GM21619 (cell line): Measurements from ENCODE around the gene AKIRIN2.
A peak's percentile ranks its signal among the peaks of the same experiment; 100 is the strongest.
"Not testable (repeated sequence)": the region's sequence is repeated elsewhere in the genome, so short reads cannot be mapped to it uniquely, and the experiment has no call there.

Experiments
- ATAC-seq: cut with Tn5 transposase; IDR thresholded peaks from one replicate; pipeline ENCODE4 v1.9.1; 2021; ENCODE audit not compliant: unreplicated experiment

Gene AKIRIN2

DNA sequence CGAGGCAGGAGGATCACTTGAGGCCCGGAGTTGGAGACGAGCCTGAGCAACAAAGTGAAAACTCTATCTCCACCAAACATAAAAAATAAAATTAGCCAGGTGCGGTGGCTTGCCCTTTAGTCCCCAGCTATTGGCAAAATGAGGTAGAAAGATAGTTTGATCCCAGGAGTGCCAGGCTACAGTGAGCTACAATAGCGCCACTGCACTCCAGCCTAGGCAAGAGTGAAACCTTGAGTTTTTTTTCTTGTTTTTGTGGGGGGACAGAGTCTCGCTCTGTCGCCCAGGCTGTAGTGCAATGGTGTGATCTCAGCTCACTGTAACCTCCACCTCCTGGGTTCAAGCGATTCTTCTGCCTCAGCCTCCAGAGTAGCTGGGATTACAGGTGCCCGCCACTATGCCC is 14.1 kb downstream of the AKIRIN2 start:
- not testable (repeated sequence) for ATAC-seq

DNA sequence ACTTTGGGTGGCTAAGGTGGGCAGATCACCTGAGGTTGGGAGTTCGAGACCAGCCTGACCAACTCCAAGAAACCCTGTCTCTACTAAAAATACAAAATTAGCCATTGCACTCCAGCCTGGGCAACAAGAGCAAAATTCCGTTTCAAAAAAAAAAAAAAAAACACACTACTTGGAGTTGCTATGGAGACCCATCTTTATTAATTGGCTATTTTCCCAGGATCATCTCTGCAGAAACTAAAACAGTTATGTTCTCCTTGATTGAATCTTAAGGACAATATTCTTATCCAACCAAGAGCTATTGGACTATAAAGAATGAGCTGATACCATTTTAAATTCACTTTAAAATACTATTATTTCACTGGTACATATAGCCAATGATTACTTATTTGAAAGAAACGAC is 14.7 kb downstream of the AKIRIN2 start:
- no peak for ATAC-seq

DNA sequence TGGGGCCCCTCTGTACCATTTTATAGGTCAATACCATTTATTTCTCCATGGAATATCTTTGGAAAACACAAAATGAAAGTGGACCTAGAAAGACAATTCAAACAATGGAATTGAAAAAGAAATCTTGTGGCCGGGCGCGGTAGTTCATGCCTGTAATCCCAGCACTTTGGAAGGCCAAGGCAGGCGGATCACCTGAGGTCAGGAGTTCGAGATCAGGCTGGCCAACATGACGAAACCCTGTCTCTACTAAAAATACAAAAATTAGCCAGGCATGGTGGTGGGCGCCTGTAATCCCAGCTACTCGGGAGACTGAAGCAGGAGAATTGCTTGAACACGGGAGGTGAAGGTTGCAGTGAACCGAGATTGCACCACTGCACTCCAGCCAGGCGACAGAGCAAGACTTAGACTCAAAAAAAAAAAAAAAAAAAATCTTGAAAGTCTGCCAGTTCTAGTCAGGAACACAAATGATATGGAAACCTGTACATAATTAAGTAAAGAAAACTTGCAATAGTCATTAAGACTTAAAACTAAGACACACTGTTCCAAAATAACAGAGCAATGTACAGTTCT is 15.3 kb downstream of the AKIRIN2 start:
- ATAC-seq, result not testable (repeated sequence)

DNA sequence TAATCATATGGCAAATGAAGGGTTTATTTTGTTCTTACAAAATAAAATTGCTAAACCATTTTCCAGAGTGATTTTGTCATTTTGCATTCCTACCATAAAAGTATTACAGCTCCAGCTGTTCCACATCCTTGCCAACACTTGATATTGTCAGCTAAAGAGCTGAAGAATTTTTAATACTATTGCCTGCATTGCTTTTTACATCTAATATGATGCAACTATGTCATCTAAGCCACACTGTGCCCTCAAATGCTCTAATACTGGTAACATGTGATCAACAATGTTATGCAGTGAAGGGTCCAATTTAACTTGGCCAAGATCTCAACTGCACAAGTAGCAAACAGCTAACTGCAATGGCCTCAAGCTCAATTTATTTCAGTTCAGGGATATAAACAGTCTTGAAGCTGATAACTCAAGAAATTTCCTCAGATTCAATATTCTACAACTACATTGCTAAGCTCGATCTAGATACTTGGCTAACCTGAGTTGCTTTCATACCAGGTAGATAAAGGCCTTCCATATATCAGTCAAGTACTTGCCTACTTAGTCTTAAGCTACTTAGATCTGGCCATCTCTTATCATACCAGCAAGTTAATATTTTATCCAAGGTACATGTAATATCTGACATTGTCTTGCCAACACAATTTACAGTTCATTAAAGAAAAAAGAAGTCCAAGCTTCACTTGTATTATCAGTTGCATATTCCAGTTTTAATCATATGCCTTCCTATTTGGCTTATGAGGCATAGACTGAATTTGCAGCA is 17.0 kb downstream of the AKIRIN2 start:
- no peak for ATAC-seq

DNA sequence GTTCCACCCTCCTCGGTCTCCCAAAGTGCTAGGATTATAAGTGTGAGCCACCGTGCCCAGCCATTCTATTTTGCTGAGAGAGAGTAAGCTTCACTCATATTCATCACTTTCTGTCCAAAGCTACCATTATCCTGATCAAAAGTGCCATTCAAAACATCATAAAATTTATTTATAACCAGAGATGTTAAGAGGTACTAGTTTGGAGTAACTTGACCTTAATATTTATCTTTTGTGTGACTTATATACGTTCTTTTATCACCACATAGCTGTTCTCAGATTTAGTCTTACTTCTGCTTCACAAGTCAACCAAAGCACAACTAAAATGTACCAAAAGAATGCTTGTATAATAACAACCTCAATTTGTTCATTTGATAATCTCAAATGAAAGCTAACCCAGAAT is 18.1 kb downstream of the AKIRIN2 start:
- no peak for ATAC-seq

DNA sequence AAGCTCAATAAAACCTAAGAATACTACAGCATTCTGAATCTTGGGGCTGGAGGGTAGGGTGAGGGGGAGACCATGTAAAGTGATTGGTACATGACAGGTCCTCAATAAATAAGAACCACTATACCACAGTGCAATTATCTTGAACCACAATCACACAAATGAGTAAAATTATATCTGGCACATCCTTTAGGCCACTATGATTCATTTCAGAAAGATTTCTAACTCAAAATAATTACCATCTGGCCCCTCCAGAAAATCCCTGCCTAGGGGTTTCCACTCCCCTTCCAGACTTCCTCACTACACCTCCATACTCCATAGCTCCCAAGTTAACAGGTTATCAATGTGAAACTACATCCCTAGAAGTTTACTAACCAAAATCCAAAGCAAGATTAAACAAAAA is 19.7 kb downstream of the AKIRIN2 start:
- no peak for ATAC-seq

DNA sequence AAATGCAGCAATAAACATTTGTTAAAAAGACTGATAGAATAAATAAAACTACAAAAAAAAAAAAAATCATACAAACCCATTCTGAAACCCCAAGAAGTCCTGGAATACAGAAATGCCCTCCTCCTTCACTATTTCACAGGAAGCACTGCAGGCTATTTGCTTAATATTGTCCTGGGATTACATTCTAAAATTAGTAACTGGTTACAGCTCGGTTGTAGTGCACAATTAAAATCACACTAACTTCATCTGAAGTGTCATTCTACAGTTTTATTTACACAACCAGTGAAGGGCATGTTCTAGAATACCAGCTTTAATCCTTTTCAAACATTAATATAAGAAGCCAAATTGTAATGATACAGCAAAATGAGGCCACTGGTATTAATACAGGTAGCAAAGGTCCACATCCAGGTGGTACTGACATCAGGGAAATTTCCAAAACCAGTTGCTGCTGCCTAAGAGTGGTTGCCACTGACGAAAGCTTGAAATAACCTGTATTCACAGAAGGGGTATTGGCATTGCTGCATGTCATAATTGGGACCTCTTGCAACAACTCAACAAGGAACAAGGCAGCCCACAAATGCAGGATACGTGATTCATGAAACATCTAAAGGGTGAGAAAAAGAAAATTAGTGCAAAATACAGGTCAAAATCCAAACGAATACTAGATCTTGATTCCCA is 26.9 kb downstream of the AKIRIN2 start:
- ATAC-seq, result no peak

DNA sequence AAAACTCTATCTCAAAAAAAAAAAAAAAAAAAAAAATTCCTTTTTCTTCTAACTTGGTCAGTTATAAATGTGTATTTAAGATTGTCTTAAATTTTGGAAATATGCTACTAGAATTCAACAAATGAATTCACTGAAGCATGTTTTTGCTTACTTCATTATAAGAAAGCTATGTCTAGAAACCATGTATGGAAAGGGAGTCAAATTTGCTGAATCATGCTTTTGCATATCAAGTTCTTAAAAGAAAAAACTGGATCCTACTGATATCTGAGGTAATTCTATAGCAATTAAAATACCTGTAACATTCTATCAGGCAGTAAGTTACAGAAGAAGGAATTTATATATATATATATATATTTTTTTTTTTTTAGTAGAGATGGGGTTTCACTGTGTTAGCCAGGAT is 27.7 kb downstream of the AKIRIN2 start:
- no peak for ATAC-seq

DNA sequence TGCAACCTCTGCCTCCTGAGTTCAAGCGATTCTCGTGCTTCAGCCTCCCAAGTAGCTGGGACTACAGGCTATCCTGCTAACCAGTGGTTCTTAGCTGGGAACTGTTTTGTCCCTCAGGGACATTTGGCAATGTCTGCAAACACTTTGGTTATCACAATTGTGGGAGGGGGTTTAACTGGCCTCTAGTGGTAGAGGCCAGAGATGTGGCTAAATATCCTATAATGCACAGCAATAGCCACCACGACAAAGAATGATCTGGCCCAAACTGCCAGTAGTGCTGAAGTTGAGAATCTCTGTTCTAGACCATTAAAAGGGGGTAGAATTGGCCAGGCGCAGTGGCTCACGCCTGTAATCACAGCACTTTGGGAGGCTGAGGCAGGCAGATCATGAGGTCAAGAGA is 28.8 kb downstream of the AKIRIN2 start:
- ATAC-seq, result no peak

DNA sequence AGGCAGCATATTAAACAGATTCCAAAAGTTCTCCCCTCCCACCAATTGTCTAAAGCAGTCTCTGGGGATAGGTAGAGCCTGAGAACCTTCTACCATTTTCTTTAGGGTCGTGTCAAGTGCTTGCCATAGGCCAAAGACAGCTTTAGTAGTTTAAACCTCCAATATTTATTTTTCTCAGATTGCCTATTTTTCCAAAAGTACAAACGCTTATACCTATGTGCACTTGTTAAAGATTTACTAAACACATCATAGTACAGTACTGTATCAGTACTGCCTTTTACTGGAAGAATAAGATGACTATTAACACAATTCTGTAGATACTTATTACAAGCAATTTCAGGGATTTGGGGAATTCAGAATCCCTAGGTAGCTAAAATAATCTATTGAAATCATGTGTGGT is 29.4 kb downstream of the AKIRIN2 start:
- ATAC-seq, result no peak

DNA sequence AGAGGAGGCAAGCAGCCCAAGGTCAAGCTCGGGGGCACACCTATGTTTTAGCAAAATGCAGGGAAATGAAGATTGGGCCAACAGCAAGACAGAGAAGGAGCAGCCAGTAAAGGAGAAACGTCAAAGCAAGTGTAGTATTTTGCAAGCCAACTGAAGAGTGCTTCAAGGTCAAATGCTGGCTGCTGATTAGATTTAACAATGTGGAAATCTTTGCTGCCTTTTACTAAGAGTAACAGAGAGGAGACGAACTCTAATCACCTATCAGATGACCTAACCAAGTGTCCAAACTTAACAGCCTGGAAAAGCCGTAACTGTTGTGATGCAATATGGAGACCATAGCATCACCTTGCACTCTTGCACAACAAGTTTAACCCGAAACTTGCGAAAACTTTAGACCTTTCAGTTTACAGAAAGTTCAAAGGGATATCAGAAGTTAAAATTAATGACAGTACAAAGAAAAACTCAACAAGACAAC is 30.4 kb downstream of the AKIRIN2 start:
- no peak for ATAC-seq

DNA sequence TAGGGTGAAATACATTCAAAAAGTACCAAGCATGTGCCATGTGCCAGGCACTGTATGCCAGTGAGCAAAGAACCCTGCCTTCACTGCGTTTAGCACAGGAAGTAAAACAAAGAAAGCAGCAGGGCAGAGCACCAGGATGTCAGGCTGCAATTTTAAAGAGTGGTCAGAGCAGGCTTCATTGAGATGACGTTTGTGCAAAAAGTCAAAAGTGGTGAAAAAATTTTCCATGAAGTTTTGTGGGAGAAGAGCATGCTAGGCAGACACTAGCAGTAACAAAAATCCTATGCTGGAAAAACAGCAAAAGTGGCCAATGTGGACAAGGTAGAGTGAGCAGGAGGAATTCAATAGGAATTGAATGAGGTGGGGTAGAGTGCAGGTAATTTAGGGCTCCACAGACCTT is 31.3 kb downstream of the AKIRIN2 start:
- no peak for ATAC-seq

DNA sequence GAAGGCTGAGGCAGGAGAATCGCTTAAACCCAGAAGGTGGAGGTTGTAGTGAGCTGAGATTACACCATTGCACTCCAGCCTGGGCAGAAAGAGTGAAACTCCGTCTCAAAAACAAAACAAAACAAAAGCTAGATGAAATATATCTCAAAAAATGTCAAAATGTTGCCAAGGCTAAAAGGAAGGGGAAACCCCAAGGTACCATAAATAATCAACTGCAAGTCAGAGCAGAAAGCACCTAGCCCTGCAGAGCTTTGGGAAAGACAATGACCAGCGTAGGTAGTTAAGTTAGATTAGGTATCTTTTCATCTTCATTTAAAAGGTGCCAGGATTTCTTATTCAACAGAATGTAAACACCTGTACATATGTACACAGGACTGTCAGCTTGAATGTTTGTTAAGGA is 33.0 kb downstream of the AKIRIN2 start:
- ATAC-seq, result no peak

DNA sequence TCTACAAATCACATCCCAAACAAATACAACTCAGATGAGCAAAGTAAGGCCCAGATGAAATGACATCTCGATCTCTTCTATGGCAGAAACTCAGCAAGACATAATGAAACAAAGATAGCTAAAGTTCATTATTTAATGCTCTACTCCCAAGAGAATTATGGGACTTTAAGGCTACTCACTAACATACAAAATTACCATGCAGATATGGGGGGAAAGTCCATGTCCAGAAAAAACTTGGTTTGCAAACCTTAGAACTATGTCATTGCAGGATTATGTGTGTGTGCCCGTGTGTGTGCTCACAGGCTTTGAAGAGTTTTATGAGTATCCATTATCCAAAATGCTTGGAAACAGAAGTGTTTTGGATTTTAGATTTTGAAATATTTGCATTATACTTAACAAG is 34.0 kb downstream of the AKIRIN2 start:
- ATAC-seq, result no peak

DNA sequence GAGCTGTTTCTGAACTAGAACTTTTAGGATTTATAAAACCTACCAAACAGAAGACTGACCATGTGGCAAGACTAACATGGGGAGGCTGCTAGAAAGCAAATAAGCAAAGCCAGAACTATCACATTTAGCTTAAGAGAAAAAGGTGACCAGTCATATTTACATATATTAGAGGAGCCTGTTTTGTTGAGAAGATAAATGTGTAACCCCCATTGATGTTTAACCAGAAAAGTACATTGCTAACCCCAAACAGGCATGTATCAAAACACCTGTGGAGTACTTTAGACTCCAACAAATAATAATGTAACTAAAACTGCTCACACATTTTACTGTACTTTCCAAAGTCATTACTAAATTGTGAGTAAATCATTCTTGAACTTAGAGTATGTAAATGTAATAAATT is 35.0 kb downstream of the AKIRIN2 start:
- ATAC-seq, result peak; percentile 71

DNA sequence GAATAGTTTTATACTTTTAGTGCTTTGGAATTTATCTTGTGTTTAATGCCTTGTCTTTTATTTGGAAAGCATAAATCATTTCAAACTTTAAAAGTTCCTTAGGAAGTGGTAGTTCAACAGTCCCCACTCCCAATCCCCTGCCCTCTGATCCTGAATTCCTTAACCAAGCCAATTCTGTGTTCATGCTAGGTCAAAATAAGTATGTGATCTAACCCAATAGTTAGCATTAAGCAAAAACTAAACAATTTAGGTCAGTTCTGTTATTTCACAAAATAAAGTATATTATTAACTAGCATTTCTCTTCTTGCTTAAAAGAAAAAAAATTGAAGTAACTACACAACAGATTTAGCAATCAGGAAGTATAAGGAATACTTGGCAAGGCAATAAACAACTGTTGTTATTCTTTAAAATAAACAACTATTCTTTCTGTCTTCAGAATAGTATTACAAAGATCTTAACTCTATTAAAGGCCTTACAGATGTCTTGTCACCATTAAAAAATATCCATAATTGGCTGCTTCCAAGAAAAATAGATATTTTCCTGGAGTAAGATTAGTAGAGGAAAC is 37.0 kb downstream of the AKIRIN2 start:
- no peak for ATAC-seq

DNA sequence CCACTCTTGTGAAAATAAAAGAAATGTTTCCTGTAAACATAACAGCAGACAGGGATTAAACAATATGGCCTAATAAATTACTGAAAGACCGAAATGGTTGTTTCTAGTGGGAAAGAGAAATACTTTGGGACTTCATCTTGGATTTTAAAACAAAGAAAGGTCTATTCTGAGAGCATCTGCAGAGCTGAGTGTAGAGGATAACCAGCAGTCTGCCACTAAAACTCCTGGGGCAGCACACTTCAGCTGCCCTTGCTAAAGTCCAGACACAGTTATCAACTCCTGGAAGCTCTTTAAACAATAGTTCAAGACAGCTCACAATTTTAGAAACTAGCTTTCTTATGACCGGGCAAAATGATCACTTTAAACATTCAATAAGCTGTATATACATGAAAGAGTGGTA is 38.6 kb downstream of the AKIRIN2 start:
- no peak for ATAC-seq

DNA sequence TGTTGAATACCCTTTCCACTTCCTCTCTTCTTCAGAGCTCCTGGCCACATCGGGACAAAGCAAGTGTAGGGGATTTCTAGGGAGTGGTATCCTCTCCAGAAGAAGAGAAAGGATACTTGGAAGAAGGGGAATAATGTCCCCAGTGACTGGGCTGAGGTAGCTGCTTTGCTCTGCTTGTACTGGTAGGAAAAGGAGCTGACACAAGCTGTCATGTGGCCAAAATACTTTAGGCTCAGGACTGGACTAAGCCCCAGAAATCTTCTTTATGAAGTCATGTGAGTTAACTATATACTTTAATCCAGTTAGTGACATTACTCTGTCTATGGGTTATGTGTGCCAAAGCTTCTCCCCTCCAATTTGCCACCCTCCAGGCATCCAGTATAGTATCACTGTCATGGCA is 40.5 kb downstream of the AKIRIN2 start:
- no peak for ATAC-seq

DNA sequence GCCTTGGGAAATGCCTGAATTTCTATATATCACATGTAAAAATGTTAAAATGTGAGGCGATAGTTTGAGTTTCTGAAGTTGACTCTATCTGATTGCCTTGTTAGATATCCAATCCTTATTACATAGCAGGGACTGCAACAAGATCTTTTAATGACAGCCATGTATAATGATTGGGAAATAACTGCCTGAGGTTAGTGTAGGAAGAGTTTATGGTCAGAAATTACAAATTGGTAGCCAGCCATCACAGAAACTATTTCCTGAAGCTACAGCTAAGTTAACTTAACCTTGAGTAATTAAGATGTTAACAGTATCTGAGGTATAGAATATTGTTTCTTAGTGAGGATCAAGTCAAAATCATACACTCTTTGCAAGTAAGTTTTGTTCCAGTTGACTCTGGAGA is 41.0 kb downstream of the AKIRIN2 start:
- no peak for ATAC-seq

DNA sequence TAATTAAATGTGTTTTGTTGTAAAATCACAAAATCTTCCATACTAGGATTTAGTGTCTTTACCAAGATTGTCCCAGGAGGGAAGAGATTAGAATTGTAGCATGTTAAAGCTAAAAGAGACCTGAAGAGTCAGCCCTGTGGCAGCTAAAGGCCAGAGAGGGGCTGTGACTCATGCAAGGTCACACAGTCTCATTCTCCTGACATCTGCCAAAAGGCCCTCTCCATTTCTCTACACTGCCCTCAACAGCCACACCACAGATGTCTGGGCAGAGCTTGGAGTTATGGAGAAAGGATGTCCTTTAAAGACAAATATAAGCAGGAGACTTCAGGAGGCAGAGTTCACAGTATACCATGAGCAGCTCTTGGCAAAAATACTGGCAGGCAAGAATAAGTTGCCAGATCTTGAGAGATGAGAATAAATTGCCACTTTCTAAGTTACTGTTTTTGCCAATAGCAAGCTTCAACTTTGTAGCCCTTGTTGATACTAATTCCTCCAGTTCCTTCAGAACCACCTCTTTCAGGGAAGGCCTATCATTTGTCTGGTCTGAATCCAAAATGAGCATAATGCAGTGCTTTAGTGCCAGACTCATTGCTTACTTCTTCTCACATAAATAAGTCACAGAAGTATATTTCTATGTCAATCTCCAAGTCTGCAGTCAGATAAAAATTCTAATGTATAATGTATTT is 41.7 kb downstream of the AKIRIN2 start:
- no peak for ATAC-seq

DNA sequence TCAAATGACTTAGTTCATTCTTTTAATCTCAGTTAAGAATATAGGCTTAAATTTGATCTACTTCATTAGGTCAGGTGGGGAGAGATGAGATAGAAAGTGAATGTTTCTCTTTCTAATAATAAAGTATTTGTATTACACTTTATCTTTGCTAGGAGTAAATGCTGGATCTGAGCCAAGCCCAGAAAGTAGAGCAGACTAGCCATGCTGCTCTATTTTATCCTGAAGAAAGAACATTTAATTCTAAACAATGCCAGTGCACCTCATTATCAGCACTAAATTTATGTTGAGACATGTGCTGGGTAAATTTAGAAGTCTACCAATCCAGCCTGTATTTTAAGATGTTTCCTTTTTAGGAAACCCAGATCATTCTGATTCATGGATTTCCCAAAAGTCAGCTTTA is 43.5 kb downstream of the AKIRIN2 start:
- no peak for ATAC-seq
